Posterior cingulate gyrus (tissue), 11 donors: ENCODE results near the gene CD59.
"Not testable (repeated sequence)": the region's sequence is repeated elsewhere in the genome, so short reads cannot be mapped to it uniquely, and the experiment has no call there.

ENCODE experiments used
- DNase-seq, 10 donors: peaks; one replicate each; pipeline versions ENCODE4 v3.0.0 to v3.0.0-alpha.2; 2020 to 2021; ENCODE audit warnings: mixed read lengths in 3 of 10
- intact Hi-C: fragments of 100-400 bp; cut with DNase I; formaldehyde crosslinking; loops from one replicate; pipeline ENCODE4 v1.15.1; 2023

The CD59 gene

DNA sequence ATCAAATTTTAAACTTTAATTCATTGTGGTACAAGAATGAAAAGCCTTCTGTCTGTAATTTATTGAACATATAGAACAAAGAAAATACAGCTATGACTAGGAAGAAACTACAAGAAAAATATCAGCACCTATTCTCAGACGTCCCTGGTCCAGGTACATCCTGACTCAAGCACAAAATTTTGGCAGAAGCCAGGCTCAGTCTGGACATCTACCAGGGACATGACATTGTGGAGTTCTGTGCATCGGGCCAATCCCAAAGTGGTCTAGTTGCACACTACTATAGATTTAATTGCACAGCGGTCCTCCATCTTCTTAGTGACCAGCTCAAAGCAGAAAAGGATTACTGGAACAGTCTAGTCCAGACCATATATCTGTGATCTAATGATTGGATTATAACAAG, 15.7 kb upstream of the CD59 start:
- DNase-seq = no peak
- intact Hi-C loops = no loop called here

DNA sequence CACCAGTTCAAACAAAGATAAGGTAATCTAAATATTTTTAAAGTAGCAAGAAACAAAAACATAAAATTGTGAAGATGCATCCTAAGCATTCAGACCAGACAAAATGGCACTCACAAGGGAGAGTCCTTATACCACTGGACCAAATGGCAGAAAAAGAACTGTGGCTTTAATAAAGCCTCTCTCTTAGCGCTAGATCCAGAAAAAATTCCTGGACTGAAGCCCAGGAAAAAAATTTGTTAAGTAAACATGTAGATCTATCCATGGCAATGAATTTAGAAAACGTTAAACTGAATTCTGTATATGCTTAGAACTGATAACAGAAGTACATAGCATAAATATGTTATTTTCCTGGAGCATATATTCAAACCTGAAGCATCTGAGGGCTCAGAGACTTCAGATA, 11.8 kb upstream of the CD59 start:
- no peak for DNase-seq
- intact Hi-C loops = no loop called here

DNA sequence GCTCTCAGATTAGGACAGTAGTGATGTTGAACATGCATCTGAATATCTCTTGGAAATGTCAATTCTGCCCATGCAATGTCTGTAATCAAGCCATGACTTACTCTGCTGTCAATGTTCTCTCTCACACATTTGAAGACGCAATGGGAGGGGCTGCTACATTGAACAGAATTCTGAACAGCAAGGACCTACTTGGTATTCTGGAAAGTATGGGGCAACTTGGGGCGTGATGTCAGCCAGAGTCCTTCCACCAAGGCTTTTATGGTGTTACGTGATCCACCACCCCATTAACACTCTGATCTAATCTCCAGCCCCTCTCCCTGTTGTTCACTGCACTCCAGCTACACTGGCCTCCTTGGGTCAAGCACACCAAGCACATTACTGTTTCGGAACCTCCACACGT, 7.1 kb upstream of the CD59 start:
- intact Hi-C loops = loop anchor here (5.0 kb wide), 1 partner anchor 381 kb away; no protein-coding TSS in a partner anchor

DNA sequence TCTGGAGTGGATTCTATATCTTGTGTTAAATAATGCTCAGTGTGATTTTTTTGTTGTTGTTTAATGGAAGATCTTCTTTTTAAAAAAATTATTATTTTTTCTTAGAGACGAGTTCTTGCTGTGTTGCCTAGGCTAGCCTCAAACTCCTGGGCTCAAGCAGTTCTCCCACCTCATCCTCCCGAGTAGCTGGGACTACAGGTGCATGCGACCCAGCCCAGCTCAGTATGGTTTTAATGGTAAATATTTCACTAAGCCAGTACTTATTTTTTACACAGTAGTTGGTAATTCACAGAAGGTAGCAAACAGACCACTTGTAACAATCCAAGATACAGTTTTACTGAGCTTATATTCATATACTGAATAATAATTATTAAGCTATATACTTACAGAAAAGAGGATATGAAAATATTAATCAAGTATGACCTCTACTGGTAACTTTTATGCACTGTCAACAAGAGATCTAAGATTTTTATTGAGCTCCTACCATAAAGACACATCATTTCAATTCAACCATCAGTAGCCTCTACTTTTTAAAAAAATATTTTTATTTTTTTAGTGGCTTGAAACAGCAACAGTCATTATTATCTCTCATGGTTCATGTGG, 6.1 kb upstream of the CD59 start:
- intact Hi-C loops = loop anchor here (5.0 kb wide), 1 partner anchor 380 kb away; no protein-coding TSS in a partner anchor
- DNase-seq = peak in 1 of 10 donors; percentile 29

More for the DNA sequence above, 7.1 kb upstream of the CD59 start:
- DNase-seq = peak in 1 of 10 donors; percentile 33

DNA sequence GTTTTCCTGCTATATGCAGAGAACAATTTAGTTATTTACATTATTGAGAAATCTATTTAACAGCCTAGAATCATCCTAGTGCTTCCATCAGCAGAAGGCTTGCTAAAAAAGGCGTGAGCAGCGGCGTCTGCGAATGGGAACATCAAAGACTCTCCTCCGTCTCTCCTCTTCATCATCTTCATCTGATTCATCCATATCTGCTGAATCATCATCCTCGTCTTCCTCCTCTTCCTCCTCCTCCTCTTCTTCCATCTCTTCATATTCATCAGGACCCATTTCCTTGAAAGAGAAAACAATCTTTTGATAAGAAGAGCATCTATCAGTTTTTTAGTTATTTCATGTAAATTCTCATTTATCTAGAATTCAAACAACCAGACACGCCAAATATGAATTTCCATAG, 5.6 kb upstream of the CD59 start:
- intact Hi-C loops = loop anchor here (5.0 kb wide), 1 partner anchor 380 kb away; no protein-coding TSS in a partner anchor
- DNase-seq = peak in 1 of 10 donors; percentile 57

DNA sequence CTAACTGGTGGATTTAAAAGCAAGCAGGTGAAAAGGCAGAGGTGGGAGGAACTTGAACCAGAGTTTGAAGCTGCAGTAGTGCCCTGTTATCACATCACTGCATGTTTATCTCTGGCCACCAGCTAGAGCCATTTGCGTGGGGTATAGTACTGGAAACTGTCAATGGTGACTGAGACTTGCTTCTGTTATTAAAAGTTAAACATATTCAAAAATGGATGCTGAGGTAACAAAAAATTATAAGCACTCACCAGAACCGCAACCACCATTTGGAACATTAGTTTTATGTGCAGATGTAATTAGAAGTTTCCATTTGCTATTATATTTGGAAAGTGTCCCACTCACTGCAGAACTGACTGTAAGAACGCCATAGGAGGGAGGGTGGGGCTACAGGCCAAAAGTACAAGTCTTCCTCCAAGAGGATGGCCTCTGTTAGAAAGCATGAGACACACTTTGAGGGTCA, 1.2 kb upstream of the CD59 start:
- intact Hi-C loops = loop anchor here (5.0 kb wide), 2 partner anchors 35 kb away; partner anchors contain the start of genes C11orf91 and FBXO3
- DNase-seq = no peak

DNA sequence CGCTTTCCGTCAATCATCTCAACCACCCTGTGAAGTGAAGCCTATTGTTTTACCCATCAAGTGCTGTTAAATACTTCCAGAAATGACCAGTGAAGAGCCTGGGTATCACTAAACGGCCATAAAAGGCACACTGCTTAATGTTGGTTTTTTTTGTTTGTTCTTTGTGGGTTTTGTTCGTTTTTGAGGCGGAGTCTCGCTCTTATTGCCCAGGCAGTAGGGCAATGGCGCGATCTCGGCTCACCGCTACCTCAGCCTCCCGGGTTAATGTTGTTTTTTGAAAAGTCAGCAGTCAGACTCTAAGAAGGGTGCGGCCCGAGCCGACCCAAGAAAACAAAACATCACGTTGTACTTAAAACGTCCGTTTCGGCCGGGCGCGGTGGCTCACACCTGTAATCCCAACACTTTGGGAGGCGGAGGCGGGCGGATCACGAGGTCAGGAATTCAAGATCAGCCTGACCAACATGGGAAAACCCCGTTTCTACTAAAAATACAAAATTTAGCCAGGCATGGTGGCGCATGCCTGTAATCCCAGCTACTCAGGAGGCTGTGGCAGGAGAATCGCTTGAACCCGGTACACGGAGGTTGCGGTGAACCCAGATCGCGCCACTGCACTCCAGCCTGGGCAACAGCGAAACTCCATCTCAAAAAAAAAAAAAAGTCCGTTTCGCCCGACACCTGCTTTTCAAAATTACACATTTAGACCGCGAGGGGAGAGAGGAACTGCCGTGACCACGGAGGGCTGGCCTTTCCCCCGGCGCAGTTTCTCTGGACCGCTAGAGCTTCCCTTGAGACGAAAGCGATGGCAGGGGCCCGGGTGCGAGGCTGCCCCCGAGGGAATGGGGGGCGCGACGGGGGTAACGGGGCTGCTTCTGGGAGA, 714 bp downstream of the CD59 start:
- intact Hi-C loops = loop anchor here (5.0 kb wide), 2 partner anchors 33 to 37 kb away; partner anchors contain the start of genes C11orf91 and FBXO3

DNA sequence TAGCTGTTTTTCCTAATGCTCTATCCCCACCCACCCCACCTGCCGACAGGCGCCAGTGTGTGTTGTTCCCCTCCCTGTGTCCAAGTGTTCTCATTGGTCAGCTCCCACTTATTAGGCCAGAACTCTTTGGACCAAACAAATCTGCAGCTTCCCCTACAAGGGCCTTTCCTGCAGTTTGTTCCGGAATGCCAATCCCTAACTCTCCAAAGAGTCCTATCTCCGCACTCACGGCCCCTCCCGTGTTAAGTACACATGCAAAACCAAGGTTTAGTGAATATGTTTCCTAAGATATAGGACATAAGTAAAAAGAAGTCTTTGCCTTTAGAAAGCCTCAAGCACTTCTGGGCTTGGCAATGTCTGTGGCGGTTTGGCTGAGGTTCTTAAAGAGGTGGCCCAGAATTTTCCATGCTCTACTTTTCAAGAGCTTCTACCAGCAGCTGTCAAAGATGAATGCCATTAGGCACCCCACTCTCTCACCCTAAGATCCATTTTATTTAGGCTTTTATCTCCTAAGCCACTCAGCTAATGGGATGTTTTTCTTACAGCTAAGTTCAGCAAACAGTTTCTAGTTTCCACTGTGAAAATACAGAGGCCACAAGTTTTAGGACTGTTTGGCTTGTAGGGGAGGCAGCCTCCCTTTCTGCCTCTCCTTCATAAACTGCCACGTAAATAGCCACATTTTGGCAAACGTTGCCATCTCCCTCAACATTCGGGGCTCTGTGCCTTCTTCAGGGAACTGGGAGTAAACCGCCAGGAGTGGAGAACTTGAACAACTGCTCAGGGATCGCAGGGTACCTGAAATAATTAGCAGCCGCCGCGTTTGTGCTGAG, 1.6 kb downstream of the CD59 start:
- no peak for DNase-seq
- intact Hi-C loops = loop anchor here (5.0 kb wide), 2 partner anchors 32 to 38 kb away; partner anchors contain the start of genes C11orf91 and FBXO3

More for the DNA sequence above, 714 bp downstream of the CD59 start:
- DNase-seq = peak in 5 of 10 donors; percentile 11 to 82 (median 79)

DNA sequence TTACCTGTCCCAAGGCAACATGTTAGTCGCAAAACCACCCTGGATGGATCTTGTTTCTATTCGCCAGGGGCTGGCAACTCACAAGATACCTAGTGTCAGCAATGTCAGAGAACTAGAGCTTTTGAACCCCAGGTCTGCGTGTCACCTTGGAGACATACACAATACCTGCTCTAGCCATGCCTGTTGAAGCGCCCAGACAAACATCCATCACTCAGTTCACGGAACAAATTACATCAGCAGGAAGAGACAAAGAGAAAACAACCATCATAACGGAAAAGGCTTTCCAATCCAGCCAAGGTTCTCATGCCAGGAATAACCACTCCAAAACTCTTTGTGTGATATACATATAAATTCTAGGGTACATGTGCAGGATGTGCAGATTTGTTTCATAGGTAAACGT, 2.2 kb downstream of the CD59 start:
- intact Hi-C loops = no loop called here
- no peak for DNase-seq

DNA sequence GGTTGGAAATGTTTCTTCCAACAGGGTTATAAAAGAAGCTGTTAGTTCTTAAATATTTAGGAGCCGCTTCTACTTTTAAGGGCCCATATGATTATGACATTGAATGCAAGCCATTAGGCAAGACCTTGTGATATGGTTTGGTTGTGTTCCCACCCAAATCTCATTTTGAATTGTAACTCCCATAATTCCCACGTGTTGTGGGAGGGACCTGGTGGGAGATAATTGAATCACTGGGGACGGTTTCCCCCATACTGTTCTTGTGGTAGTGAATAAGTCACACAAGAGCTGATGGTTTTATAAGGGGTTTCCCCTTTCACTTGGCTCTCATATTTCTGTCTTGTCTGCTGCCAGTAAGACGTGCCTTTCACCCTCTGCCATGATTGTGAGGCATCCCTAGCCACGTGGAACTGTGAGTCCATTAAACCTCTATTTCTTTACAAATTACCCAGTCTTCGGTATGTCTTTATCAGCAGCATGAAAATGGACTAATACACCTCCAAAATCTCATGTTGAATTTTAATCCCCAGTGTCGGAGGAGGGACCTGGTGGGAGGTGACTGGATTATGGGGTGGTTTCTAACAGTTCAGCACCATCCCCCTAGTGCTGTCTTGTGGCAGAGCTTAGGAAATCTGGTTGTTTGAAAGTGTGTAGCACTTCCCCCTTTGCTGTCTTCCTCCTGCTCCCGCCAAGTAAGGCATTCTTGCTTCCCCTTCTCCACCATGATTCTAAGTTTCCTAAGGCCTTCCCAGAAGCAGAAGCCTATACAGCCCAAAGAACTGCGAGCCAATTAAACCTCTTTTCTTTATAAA, 4.3 kb downstream of the CD59 start:
- intact Hi-C loops = no loop called here
- no peak for DNase-seq

DNA sequence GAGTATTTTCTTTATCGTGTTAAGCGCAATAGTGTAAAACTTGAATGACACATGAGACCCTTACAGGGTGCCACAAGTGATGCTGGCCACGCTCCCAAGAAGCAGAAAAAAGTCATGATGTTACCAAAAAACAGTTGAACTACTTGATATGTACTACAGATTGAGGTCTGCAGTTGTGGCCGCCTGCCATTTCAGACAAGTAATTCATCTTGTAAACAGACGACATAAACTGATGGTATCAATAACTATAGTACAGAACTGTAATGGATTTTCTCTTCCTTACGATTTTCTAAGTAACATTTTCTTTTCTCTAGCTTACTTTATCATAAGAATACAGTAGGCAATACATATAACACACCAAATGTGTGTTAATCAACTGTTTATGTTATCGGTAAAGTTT, 5.5 kb downstream of the CD59 start:
- DNase-seq = no peak
- intact Hi-C loops = no loop called here

DNA sequence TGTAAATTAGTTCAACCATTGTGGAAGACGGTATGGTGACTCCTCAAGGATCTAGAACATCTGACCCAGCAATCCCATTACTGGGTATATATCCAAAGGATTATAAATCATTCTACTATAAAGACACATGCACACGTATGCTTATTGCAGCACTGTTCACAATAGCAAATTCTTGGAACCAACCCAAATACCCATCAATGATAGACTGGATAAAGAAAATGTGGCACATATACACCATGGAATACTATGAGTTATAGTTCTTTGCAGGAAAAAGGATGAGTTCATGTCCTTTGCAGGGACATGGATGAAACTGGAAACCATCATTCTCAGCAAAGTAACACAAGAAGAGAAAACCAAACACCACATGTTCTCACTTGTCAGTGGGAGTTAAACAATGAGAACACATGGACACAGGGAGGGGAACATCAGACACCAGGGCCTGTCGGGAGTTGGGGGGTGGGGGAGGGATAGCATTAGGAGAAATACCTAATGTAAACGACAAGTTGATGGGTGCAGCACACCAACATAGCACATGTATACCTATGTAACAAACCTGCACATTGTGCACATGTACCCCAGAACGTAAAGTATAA, 7.1 kb downstream of the CD59 start:
- DNase-seq, intact Hi-C loops: not testable (repeated sequence)

DNA sequence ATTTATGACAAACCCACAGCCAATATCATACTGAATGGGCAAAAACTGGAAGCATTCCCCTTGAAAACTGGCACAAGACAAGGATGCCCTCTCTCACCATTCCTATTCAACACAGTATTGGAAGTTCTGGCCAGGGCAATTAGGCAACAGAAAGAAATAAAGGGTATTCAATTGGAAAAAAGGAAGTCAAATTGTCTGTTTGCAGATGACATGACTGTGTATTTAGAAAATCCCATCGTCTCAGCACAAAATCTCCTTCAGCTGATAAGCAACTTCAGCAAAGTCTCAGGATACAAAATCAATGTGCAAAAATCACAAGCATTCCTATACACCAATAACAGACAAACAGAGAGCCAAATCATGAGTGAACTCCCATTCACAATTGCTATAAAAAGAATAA, 8.7 kb downstream of the CD59 start:
- DNase-seq, intact Hi-C loops: not testable (repeated sequence)

DNA sequence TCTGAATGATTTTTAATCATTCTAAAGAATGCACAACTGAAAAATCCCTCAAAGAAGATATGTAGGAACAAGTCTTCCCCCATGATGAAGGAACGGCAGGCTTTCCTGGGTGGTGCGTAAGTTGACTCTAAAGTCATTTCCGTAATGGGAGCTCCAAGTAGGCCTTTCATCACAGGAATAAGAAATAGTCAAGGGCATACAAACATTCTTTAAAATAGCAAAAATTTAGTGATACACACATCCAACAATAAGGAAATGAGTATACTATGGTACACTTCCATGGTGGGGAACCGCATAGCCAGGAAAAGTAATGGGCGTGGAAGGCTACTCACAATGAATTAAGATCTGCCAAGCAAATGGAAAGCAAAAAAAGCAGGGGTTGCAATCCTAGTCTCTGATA, 10.7 kb downstream of the CD59 start:
- no peak for DNase-seq
- intact Hi-C loops = no loop called here

DNA sequence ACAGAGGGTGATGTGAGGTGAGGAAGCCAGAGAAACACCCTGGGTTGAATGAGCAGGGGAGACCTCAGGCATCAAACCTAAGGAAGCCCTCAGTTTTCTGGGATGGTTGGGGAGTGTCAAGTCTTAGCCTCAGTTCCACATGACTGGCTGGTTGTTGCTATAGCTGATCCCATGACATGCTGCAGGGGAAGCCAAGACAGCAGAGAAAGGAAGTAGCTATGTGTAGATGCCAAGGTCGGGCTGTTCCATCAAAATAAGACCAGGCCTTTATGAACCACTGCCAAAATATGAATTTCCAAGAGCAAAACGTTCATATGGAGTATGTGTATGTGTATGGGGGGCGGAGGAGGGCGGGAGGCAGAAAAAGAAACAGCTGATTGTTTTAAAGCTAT, 11.6 kb downstream of the CD59 start:
- DNase-seq = no peak
- intact Hi-C loops = no loop called here

DNA sequence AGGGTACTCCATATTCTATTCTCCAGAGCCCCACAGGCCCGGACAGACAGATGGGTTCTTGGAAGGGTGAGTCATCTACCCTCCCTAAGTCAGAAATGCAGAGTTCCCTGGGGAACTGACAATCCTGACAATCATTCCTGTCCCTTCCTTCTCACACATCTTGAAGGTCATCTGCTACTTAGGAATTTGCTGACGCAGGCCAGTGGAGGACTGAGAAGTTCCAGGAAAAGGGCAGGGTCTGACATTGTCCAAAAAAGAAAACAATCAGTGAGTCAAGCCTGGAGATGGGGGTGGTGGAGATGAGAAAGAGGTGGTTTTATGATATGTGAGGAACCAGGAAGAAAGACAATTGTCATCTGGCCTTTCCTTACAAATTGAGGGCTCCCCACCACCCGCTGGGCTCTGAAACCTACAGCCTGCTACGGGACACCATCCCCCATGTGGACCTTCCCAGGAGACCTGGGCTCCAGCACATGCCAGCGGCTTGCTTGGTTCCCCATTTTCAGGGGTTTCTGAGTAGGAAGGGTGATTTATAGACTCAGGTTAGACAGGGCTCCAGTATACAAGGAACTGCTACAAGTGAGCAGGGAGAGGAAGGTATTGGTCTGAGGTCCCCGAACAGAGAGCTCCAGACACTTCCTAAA, 12.9 kb downstream of the CD59 start:
- intact Hi-C loops = no loop called here
- no peak for DNase-seq

DNA sequence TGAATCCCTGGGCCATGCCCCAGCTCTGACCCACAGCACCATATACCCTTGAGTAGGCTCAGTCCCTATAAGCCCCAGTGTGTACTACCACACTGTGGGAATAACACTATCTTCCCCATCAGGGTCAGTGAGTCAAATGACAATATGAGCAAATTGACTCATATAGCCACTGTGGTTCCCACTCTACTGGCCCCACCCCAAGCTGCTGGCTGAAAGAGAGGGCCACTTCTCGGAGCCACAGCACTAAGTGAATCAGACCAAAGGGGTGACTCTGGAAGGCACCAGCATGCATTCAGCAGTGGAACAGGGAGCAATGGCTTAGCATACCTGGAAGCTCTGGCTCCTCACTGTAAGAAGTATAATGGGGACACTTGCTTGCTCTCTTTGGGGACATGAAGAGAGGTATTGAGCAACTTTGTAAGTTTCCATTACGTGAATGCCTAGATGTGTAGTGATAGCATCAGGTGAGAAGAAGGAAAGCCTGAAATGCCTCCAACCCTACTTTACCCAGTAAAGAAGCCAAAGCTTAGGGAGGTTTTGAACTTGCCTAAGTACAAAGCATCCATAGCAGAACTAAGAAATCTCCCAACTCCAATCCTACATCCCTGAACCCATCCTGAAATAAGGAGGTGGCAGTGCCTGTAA, 13.5 kb downstream of the CD59 start:
- intact Hi-C loops = no loop called here
- no peak for DNase-seq

DNA sequence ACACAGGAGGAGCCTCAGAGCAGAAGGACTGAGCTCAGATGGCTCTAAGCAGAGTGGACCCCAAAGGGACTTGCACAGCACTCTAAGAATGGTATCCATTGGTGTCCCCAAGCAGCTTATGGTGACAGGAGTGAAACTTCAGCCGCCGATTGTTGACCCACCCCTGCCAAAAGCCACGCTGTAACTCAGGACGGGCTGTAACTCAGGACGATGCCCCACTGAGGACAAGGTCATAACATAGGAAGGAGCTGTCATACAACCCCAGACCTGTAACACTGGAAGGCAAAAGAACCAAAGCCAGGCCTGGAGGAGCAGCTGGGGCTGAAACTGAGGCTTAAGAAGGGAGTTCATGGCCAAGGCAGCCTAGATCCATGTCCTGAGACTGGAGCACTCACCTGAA, 14.2 kb downstream of the CD59 start:
- intact Hi-C loops = no loop called here
- no peak for DNase-seq
